Panc1 (cell line): ENCODE results near the gene ADARB2.

ENCODE experiments used
- CTCF ChIP-seq: fragments of 450-650 bp; IDR thresholded peaks from 2 replicates; pipeline ENCODE4 v1.5.1; 2017; ENCODE audit warnings: mild to moderate bottlenecking
- POLR2AphosphoS5 ChIP-seq: IDR thresholded peaks from 2 replicates; pipeline ENCODE4 v1.6.1; 2012; ENCODE audit warnings: mild to moderate bottlenecking, low read depth, low read length, moderate library complexity

- no peak for TF ChIP-seq CTCF
- no peak for TF ChIP-seq POLR2AphosphoS5
Observed at GRCh38 chr10:1462994-1463633, 274.2 kb downstream of the ADARB2 start.
